Measurements from ENCODE around the gene ZFP90.

Gene ZFP90

GRCh38 chr16:68592466-68593337, 53.6 kb downstream of the ZFP90 start:
- H3K4me3 Mint-ChIP-seq = no peak overlapping the region
- peaks cover 2% of the 10 kb centered on the region for H3K4me1 Mint-ChIP-seq (ENCODE audit: low read depth)
- H3K36me3 Mint-ChIP-seq (ENCODE audit: low read depth) = peaks cover 7% of the 10 kb centered on the region
- H3K27ac Mint-ChIP-seq = no peak overlapping the region
- no peaks in the 10 kb centered on the region for H3K27me3 Mint-ChIP-seq
- DNase-seq = no peak
- peaks cover 10% of the 10 kb centered on the region for H3K9me3 Mint-ChIP-seq

DNA sequence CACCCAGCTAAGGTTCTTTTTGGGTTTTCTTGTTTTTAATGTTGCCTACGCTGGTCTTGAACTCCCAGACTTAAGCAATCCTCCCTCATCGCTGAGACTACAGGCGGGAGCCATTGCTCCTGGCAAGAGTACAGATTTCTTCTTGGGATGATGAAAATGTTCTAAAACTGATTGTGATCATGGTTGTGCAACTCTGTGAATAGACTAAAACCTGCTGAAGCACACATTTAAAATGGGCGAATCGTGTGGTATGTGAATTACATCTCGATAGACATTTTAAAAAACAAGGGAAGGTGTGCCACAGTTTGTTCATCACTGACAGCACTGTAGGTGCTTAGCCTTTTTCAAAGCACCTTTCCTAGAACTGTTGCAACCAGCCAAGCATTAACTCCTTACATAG, 57.2 kb downstream of the ZFP90 start:
- no peak overlapping the region for H3K27ac Mint-ChIP-seq
- peaks cover 6% of the 10 kb centered on the region for H3K9me3 Mint-ChIP-seq
- DNase-seq = no peak
- no peak overlapping the region for H3K4me3 Mint-ChIP-seq
- peaks cover 3% of the 10 kb centered on the region for H3K36me3 Mint-ChIP-seq (ENCODE audit: low read depth)
- H3K4me1 Mint-ChIP-seq (ENCODE audit: low read depth) = no peaks in the 10 kb centered on the region
- H3K27me3 Mint-ChIP-seq = no peaks in the 10 kb centered on the region

DNA sequence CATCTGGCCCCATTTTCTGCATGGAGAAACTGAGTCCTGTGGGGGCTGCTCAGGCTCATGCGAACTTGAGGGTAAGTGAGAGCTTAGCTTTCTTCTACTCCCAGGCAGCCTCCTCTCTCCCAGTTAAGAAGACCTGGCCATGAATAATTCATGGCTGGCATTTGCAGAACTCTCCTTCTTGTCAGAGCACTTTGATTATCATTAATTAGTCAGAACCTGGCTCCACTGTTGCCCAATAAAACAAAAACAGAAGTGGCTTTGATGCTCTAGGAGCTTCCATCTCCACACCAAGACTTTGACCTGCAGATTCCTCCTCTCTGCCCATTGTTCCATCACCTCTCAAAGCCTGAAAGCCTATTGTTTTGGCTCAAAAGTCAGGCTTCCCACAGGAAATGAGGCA, 60.5 kb downstream of the ZFP90 start:
- DNase-seq = no peak
- H3K27ac Mint-ChIP-seq = no peak overlapping the region
- no peaks in the 10 kb centered on the region for H3K9me3 Mint-ChIP-seq
- no peaks in the 10 kb centered on the region for H3K4me1 Mint-ChIP-seq (ENCODE audit: low read depth)
- H3K36me3 Mint-ChIP-seq (ENCODE audit: low read depth) = no peaks in the 10 kb centered on the region
- H3K4me3 Mint-ChIP-seq = no peak overlapping the region
- no peaks in the 10 kb centered on the region for H3K27me3 Mint-ChIP-seq

- no peak for DNase-seq
- no peaks in the 10 kb centered on the region for H3K9me3 Mint-ChIP-seq
- H3K36me3 Mint-ChIP-seq (ENCODE audit: low read depth) = no peaks in the 10 kb centered on the region
- no peak overlapping the region for H3K4me3 Mint-ChIP-seq
- no peaks in the 10 kb centered on the region for H3K4me1 Mint-ChIP-seq (ENCODE audit: low read depth)
- H3K27me3 Mint-ChIP-seq = no peaks in the 10 kb centered on the region
- H3K27ac Mint-ChIP-seq = no peak overlapping the region
These were observed 66.7 kb downstream of the ZFP90 start for GRCh38 chr16:68605746-68606145.

- Mint-ChIP-seq H3K4me3 (no peak overlapping the region), H3K9me3 (peaks cover under 1% of the 10 kb centered on the region), H3K27me3 (no peaks in the 10 kb centered on the region), H3K27ac (no peak overlapping the region), H3K4me1 (ENCODE audit: low read depth) (no peaks in the 10 kb centered on the region), H3K36me3 (ENCODE audit: low read depth) (no peaks in the 10 kb centered on the region)
- no peak for DNase-seq
These were observed 68.4 kb downstream of the ZFP90 start for GRCh38 chr16:68607443-68607842.

DNA sequence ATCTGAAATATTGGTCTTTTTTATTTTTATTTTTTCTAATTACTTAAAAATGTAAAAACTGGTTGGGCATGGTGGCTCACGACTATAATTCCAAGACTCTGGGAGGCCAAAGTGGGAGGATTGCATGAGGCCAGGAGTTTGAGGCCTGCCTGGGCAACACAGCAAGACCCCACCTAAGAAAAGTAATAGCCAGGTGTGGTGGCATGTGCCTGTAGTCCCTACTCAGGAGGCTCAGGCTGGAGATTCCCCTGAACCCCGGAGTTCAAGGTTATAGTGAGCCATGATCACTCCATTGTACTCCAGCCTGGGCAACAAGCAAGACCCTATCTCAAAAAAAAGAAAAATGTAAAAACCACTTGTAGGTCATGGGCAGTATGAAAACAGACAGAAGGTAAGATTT, 69.2 kb downstream of the ZFP90 start:
- H3K9me3 Mint-ChIP-seq = peaks cover 4% of the 10 kb centered on the region
- DNase-seq = no peak
- no peak overlapping the region for H3K27ac Mint-ChIP-seq
- H3K4me3 Mint-ChIP-seq = no peak overlapping the region
- no peaks in the 10 kb centered on the region for H3K27me3 Mint-ChIP-seq
- H3K4me1 Mint-ChIP-seq (ENCODE audit: low read depth) = no peaks in the 10 kb centered on the region
- H3K36me3 Mint-ChIP-seq (ENCODE audit: low read depth) = no peaks in the 10 kb centered on the region

DNA sequence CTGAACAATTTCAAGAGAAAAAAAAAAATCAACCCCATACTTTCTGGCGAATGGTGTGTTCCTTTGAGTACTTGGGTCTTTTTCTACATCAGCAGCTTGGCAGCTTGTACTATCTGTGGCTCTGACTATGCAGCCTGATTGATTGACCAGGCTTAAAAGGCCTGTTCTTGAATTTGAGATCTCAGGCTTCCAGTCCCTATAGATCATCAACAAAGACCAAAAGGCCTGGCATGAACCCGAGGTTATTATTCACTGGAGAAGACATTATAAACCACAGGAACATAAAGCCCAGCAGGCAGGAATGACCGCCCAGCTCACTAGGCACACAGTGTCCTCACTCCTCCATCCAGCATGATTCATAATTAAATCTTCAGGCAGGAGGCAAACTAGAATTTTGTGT, 73.9 kb downstream of the ZFP90 start:
- peaks cover 7% of the 10 kb centered on the region for H3K9me3 Mint-ChIP-seq
- H3K4me3 Mint-ChIP-seq = no peak overlapping the region
- H3K27ac Mint-ChIP-seq = no peak overlapping the region
- H3K4me1 Mint-ChIP-seq (ENCODE audit: low read depth) = no peaks in the 10 kb centered on the region
- DNase-seq = no peak
- no peaks in the 10 kb centered on the region for H3K27me3 Mint-ChIP-seq
- H3K36me3 Mint-ChIP-seq (ENCODE audit: low read depth) = no peaks in the 10 kb centered on the region

GRCh38 chr16:68617734-68618133, 78.6 kb downstream of the ZFP90 start:
- Mint-ChIP-seq H3K36me3 (ENCODE audit: low read depth) (no peaks in the 10 kb centered on the region), H3K4me3 (no peak overlapping the region), H3K9me3 (peaks cover 4% of the 10 kb centered on the region), H3K4me1 (ENCODE audit: low read depth) (no peaks in the 10 kb centered on the region), H3K27ac (no peak overlapping the region), H3K27me3 (no peaks in the 10 kb centered on the region)
- no peak for DNase-seq

Data from activated T-cell treated with anti-CD3 and anti-CD28 coated beads, Interleukin-2, amount 50 U/mL, for 24 hours (primary cell).